Measurements from ENCODE around the gene SHROOM2. TPM values are rescaled to one million over a fixed set of nuclear protein-coding genes. Genes with fewer than 3 reads are reported as not detected.

Gene SHROOM2
- total RNA-seq, 1 experiment from 2014 or later = 14.2 TPM

- no peaks in the 10 kb centered on the region for H3K4me1 Mint-ChIP-seq (ENCODE audit: low read depth, unreplicated experiment)
- ChIA-PET CTCF (no interaction called here), POLR2A (no interaction called here)
- no peak overlapping the region for H3K4me3 ChIP-seq (ENCODE audit: low read depth, low read length)
- peaks cover 29% of the 10 kb centered on the region for H3K36me3 Mint-ChIP-seq (ENCODE audit: insufficient read depth, unreplicated experiment)
- H3K4me1 ChIP-seq = no peaks in the 10 kb centered on the region
- BruUV-seq (replicated peaks) = no TSS peak
- no peak for DNase-seq
- no peaks in the 10 kb centered on the region for H3K27me3 ChIP-seq (replicated peaks; ENCODE audit: control insufficient read depth, insufficient read depth, low read length)
- H3K9me3 ChIP-seq = no peaks in the 10 kb centered on the region
- H3K9me3 Mint-ChIP-seq (ENCODE audit: unreplicated experiment) = no peaks in the 10 kb centered on the region
- TF ChIP-seq CTCF (IDR thresholded peaks at IDR 0.05; ENCODE audit: insufficient read depth in 1 of 2, low read depth in 1 of 2, low read length in 1 of 2, severe bottlenecking in 1 of 2, unreplicated experiment in 1 of 2) = no peak
- H3K4me3 Mint-ChIP-seq (ENCODE audit: unreplicated experiment) = no peak overlapping the region
- H3K27me3 Mint-ChIP-seq (ENCODE audit: insufficient read depth, unreplicated experiment) = no peaks in the 10 kb centered on the region
- no peak overlapping the region for H3K27ac Mint-ChIP-seq (ENCODE audit: unreplicated experiment)
- H3K36me3 ChIP-seq (ENCODE audit: control insufficient read depth, insufficient read depth, low read length) = no peaks in the 10 kb centered on the region
- intact Hi-C loops (cut with micrococcal nuclease; ENCODE audit: unreplicated experiment) = no loop called here
These were observed 152.3 kb downstream of the SHROOM2 start for GRCh38 chrX:9938516-9938915.

GRCh38 chrX:9940421-9940820 lies 154.2 kb downstream of the SHROOM2 start:
- no peaks in the 10 kb centered on the region for H3K36me3 ChIP-seq (ENCODE audit: control insufficient read depth, insufficient read depth, low read length)
- no peaks in the 10 kb centered on the region for H3K4me1 ChIP-seq
- DNase-seq = no peak
- POLR2A ChIA-PET = no interaction called here
- intact Hi-C loops (cut with micrococcal nuclease; ENCODE audit: unreplicated experiment) = no loop called here
- TF ChIP-seq CTCF (IDR thresholded peaks at IDR 0.05; ENCODE audit: insufficient read depth in 1 of 2, low read depth in 1 of 2, low read length in 1 of 2, severe bottlenecking in 1 of 2, unreplicated experiment in 1 of 2) = no peak
- no peak overlapping the region for H3K4me3 Mint-ChIP-seq (ENCODE audit: unreplicated experiment)
- H3K27me3 ChIP-seq (replicated peaks; ENCODE audit: control insufficient read depth, insufficient read depth, low read length) = no peaks in the 10 kb centered on the region
- H3K27me3 Mint-ChIP-seq (ENCODE audit: insufficient read depth, unreplicated experiment) = no peaks in the 10 kb centered on the region
- no peaks in the 10 kb centered on the region for H3K9me3 ChIP-seq
- peaks cover 34% of the 10 kb centered on the region for H3K36me3 Mint-ChIP-seq (ENCODE audit: insufficient read depth, unreplicated experiment)
- H3K4me3 ChIP-seq (ENCODE audit: low read depth, low read length) = no peak overlapping the region
- H3K4me1 Mint-ChIP-seq (ENCODE audit: low read depth, unreplicated experiment) = no peaks in the 10 kb centered on the region
- BruUV-seq (replicated peaks) = no TSS peak
- no peak overlapping the region for H3K27ac Mint-ChIP-seq (ENCODE audit: unreplicated experiment)
- no peaks in the 10 kb centered on the region for H3K9me3 Mint-ChIP-seq (ENCODE audit: unreplicated experiment)
- CTCF ChIA-PET = no interaction called here

- no peak for TF ChIP-seq CTCF (IDR thresholded peaks at IDR 0.05; ENCODE audit: insufficient read depth in 1 of 2, low read depth in 1 of 2, low read length in 1 of 2, severe bottlenecking in 1 of 2, unreplicated experiment in 1 of 2)
- Mint-ChIP-seq H3K27me3 (ENCODE audit: insufficient read depth, unreplicated experiment) (no peaks in the 10 kb centered on the region), H3K9me3 (ENCODE audit: unreplicated experiment) (no peaks in the 10 kb centered on the region), H3K36me3 (ENCODE audit: insufficient read depth, unreplicated experiment) (peaks cover 36% of the 10 kb centered on the region), H3K4me1 (ENCODE audit: low read depth, unreplicated experiment) (no peaks in the 10 kb centered on the region), H3K27ac (ENCODE audit: unreplicated experiment) (no peak overlapping the region), H3K4me3 (ENCODE audit: unreplicated experiment) (no peak overlapping the region)
- Histone ChIP-seq H3K4me1 (no peaks in the 10 kb centered on the region), H3K4me3 (ENCODE audit: low read depth, low read length) (no peak overlapping the region), H3K27me3 (replicated peaks; ENCODE audit: control insufficient read depth, insufficient read depth, low read length) (no peaks in the 10 kb centered on the region), H3K36me3 (ENCODE audit: control insufficient read depth, insufficient read depth, low read length) (no peaks in the 10 kb centered on the region), H3K9me3 (no peaks in the 10 kb centered on the region)
- no peak for DNase-seq
- CTCF ChIA-PET = no interaction called here
- BruUV-seq (replicated peaks) = no TSS peak
- intact Hi-C loops (cut with micrococcal nuclease; ENCODE audit: unreplicated experiment) = no loop called here
- POLR2A ChIA-PET = no interaction called here
These were observed 155.9 kb downstream of the SHROOM2 start for GRCh38 chrX:9942086-9942485.
